HCT116 (cell line): Measurements from ENCODE around the gene TXN. TPM values are rescaled to one million over a fixed set of nuclear protein-coding genes. Genes with fewer than 3 reads are reported as not detected.
A peak's percentile ranks its signal among the peaks of the same experiment; 100 is the strongest.

Experiments
- ATAC-seq: fragments of 200-7000 bp; cut with Tn5 transposase; 2 replicates; pipeline ENCODE4 v1.9.1; 2020; ENCODE audit warnings: mild to moderate bottlenecking, moderate library complexity
- Bru-seq: library from RNA; stranded (reverse); fragments of 400-500 nt; gene quantifications from one replicate; lab custom pipeline; 2021; lab: Mats Ljungman, UMichigan
- BruChase-seq, 2 experiments: library from RNA; stranded (reverse); fragments of 400-500 nt; gene quantifications; one replicate each; lab custom pipeline; 2021; lab: Mats Ljungman, UMichigan
- BruUV-seq: library from RNA; stranded (reverse); fragments of 400-500 nt; replicated peaks from 2 replicates; lab custom pipeline; 2021; lab: Mats Ljungman, UMichigan
- CTCF ChIA-PET: fragments of 300-600 bp; sonication (Branson Sonifier 250); formaldehyde crosslinking; loops from one replicate; lab custom pipeline; 2021; ENCODE audit warnings: antibody characterized with exemption; lab: Charles Lee
- POLR2A ChIA-PET: fragments of 300-600, 350-600 bp; sonication (Branson Sonifier 250); formaldehyde crosslinking; loops from one replicate; lab custom pipeline; 2021; ENCODE audit warnings: antibody characterized with exemption; lab: Charles Lee
- RAD21 ChIA-PET, 2 experiments: fragments of 300-600 bp; sonication (Branson Sonifier 250); formaldehyde crosslinking; loops; one replicate each; lab custom pipeline; 2023; ENCODE audit warnings: low total read pairs in 2 of 2; ENCODE audit not compliant: uncharacterized antibody in 2 of 2, unreplicated experiment in 2 of 2, low non-redundant PET in 1 of 2; lab: Charles Lee
- DNase-seq: peaks from one replicate; pipeline ENCODE4 v3.0.0-alpha.2; 2010; ENCODE audit warnings: low read depth, low spot score
- H2AFZ ChIP-seq: fragments of 200-600 bp; shearing (Covaris generic), sonication (generic); 2 replicates; pipeline ENCODE4 v1.6.1; 2017; ENCODE audit warnings: low read depth, mixed run types, mixed read lengths, antibody characterized with exemption, low read length; ENCODE audit not compliant: poor library complexity, severe bottlenecking
- H3K27ac ChIP-seq: 2 replicates; pipeline ENCODE4 v1.5.1; 2012; ENCODE audit warnings: low read depth, low read length
- H3K27me3 ChIP-seq: fragments of 200-600 bp; sonication (generic); 2 replicates; pipeline ENCODE4 v1.6.1; 2016; ENCODE audit warnings: mixed run types, low read length, mixed read lengths; ENCODE audit not compliant: insufficient read depth
- H3K36me3 ChIP-seq, 2 experiments: fragments of 200-500 bp in 1 of 2; fragments of 200-600 bp in 1 of 2; sonication (Bioruptor generic) in 1 of 2; sonication (generic) in 1 of 2; 2 replicates each; pipeline versions ENCODE4 v1.5.1 to v1.6.1; 2014 to 2016; ENCODE audit warnings: low read length in 2 of 2, inconsistent platforms in 1 of 2, mixed read lengths in 1 of 2, mixed run types in 1 of 2; ENCODE audit not compliant: insufficient read depth in 2 of 2, control insufficient read depth in 1 of 2
- H3K4me1 ChIP-seq, 2 experiments: fragments of 200-600 bp in 1 of 2; sonication (generic) in 1 of 2; 2 replicates each; pipeline versions ENCODE4 v1.5.1 to v1.6.1; 2012 to 2017; ENCODE audit warnings: low read length in 2 of 2, inconsistent platforms in 1 of 2, mild to moderate bottlenecking in 1 of 2, mixed read lengths in 1 of 2, mixed run types in 1 of 2, moderate library complexity in 1 of 2; ENCODE audit not compliant: insufficient read depth in 2 of 2, control insufficient read depth in 1 of 2
- H3K4me2 ChIP-seq: fragments of 200-600 bp; sonication (generic); 2 replicates; pipeline ENCODE4 v1.6.1; 2017; ENCODE audit warnings: mixed run types, low read length, mixed read lengths
- H3K4me3 ChIP-seq, 2 experiments: fragments of 200-600 bp in 1 of 2; sonication (generic) in 1 of 2; replicated peaks in 1 of 2; 2 replicates each; pipeline ENCODE4 v1.5.1; 2011 to 2016; ENCODE audit warnings: low read length in 2 of 2, control low read depth in 1 of 2, low read depth in 1 of 2, mild to moderate bottlenecking in 1 of 2, mixed read lengths in 1 of 2, mixed run types in 1 of 2
- H3K79me2 ChIP-seq: fragments of 200-600 bp; sonication (generic); 2 replicates; pipeline ENCODE4 v1.6.1; 2017; ENCODE audit warnings: mild to moderate bottlenecking, mixed run types, low read length, moderate library complexity, mixed read lengths; ENCODE audit not compliant: insufficient read depth
- H3K9ac ChIP-seq: fragments of 200-600 bp; sonication (generic); 2 replicates; pipeline ENCODE4 v1.6.1; 2016; ENCODE audit warnings: low read length, mixed read lengths
- H3K9me2 ChIP-seq: fragments of 200-600 bp; sonication (generic), shearing (Covaris generic); 2 replicates; pipeline ENCODE4 v1.6.1; 2017; ENCODE audit warnings: mixed run types, mild to moderate bottlenecking, moderate library complexity; ENCODE audit not compliant: insufficient read depth
- H3K9me3 ChIP-seq, 2 experiments: fragments of 200-500 bp in 1 of 2; fragments of 200-600 bp in 1 of 2; sonication (Bioruptor generic) in 1 of 2; sonication (generic) in 1 of 2; 2 replicates each; pipeline ENCODE4 v1.6.1; 2014 to 2017; ENCODE audit warnings: low read length in 2 of 2, mixed read lengths in 2 of 2, inconsistent platforms in 1 of 2, low read depth in 1 of 2, mild to moderate bottlenecking in 1 of 2, mixed run types in 1 of 2, moderate library complexity in 1 of 2; ENCODE audit not compliant: control insufficient read depth in 1 of 2, insufficient read depth in 1 of 2
- H4K20me1 ChIP-seq: fragments of 200-600 bp; sonication (generic), shearing (Covaris generic); 2 replicates; pipeline ENCODE4 v1.6.1; 2017; ENCODE audit warnings: mixed run types, mild to moderate bottlenecking, moderate library complexity; ENCODE audit not compliant: insufficient read depth
- CBX3 ChIP-seq: IDR thresholded peaks from 2 replicates; pipeline ENCODE4 v1.6.1; 2012; ENCODE audit warnings: low read depth
- CEBPB ChIP-seq: IDR thresholded peaks from 2 replicates; pipeline ENCODE4 v1.6.1; 2012; ENCODE audit warnings: low read depth
- CTCF ChIP-seq, 3 experiments: fragments of 200-600 bp in 1 of 3; sonication (generic) in 1 of 3; IDR thresholded peaks in 2 of 3; conservative IDR thresholded peaks in 1 of 3; 2 replicates each; pipeline ENCODE4 v1.5.1; 2012 to 2017; ENCODE audit warnings: low read depth in 2 of 3, low read length in 2 of 3, antibody characterized with exemption in 1 of 3, borderline replicate concordance in 1 of 3, control low read depth in 1 of 3, mild to moderate bottlenecking in 1 of 3, mixed read lengths in 1 of 3, mixed run types in 1 of 3, moderate library complexity in 1 of 3; ENCODE audit not compliant: insufficient read depth in 1 of 3
- EGR1 ChIP-seq: IDR thresholded peaks from 2 replicates; pipeline ENCODE4 v1.6.1; 2012; ENCODE audit warnings: low read depth
- ELF1 ChIP-seq: IDR thresholded peaks from 2 replicates; pipeline ENCODE4 v1.6.1; 2012; ENCODE audit warnings: low read depth, borderline replicate concordance
- EZH2 ChIP-seq: fragments of 200-600 bp; sonication (generic); IDR thresholded peaks from 2 replicates; pipeline ENCODE4 v1.6.1; 2017; ENCODE audit warnings: antibody characterized with exemption, mixed run types
- EZH2phosphoT487 ChIP-seq: fragments of 200-600 bp; IDR thresholded peaks from 2 replicates; pipeline ENCODE4 v1.6.1; 2018; ENCODE audit warnings: antibody characterized with exemption, borderline replicate concordance
- FOSL1 ChIP-seq: IDR thresholded peaks from 2 replicates; pipeline ENCODE4 v1.6.1; 2012; ENCODE audit warnings: low read depth
- JUND ChIP-seq: IDR thresholded peaks from 2 replicates; pipeline ENCODE4 v1.6.1; 2012
- MAX ChIP-seq: IDR thresholded peaks from 2 replicates; pipeline ENCODE4 v1.6.1; 2012
- POLR2A ChIP-seq: IDR thresholded peaks from 2 replicates; pipeline ENCODE4 v1.7.0; 2011; ENCODE audit warnings: borderline replicate concordance; ENCODE audit not compliant: insufficient read depth, insufficient read length; ENCODE audit errors: extremely low read depth
- POLR2AphosphoS5 ChIP-seq: IDR thresholded peaks from 2 replicates; pipeline ENCODE4 v1.6.1; 2011; ENCODE audit warnings: mild to moderate bottlenecking, low read depth, low read length, moderate library complexity
- RAD21 ChIP-seq: IDR thresholded peaks from 2 replicates; pipeline ENCODE4 v1.6.1; 2012; ENCODE audit warnings: low read depth, mild to moderate bottlenecking
- REST ChIP-seq: IDR thresholded peaks from 2 replicates; pipeline ENCODE4 v1.6.1; 2012; ENCODE audit warnings: low read depth
- SIN3A ChIP-seq: IDR thresholded peaks from 2 replicates; pipeline ENCODE4 v1.6.1; 2012; ENCODE audit warnings: low read depth
- SP1 ChIP-seq: IDR thresholded peaks from 2 replicates; pipeline ENCODE4 v1.6.1; 2012; ENCODE audit warnings: low read depth
- SRF ChIP-seq: IDR thresholded peaks from 2 replicates; pipeline ENCODE4 v1.6.1; 2012; ENCODE audit warnings: low read depth
- TCF7L2 ChIP-seq: IDR thresholded peaks from 2 replicates; pipeline ENCODE4 v1.7.0; 2011; ENCODE audit warnings: borderline replicate concordance, inconsistent platforms; ENCODE audit not compliant: insufficient read depth, insufficient read length; ENCODE audit errors: extremely low read depth
- YY1 ChIP-seq: IDR thresholded peaks from 2 replicates; pipeline ENCODE4 v1.6.1; 2011; ENCODE audit warnings: low read length, low read depth, moderate library complexity, mild to moderate bottlenecking; ENCODE audit not compliant: insufficient replicate concordance; ENCODE audit errors: extremely low read depth
- ZFX ChIP-seq: fragments of 450-650 bp; IDR thresholded peaks from 2 replicates; pipeline ENCODE4 v1.6.1; 2017
- ZNF274 ChIP-seq: fragments of 200-500 bp; sonication (Bioruptor generic); IDR thresholded peaks from 2 replicates; pipeline ENCODE4 v1.6.1; 2014; ENCODE audit warnings: mild to moderate bottlenecking, low read depth, low read length, inconsistent platforms
- intact Hi-C: fragments of 100-400 bp; cut with micrococcal nuclease; formaldehyde crosslinking; loops from 2 replicates; pipeline ENCODE4 v1.10.0; 2022
- long read RNA-seq: library from polyadenylated mRNA; unstranded; transcript quantifications from one replicate; pipeline ENCODE4 v2.0.0, GENCODE V29; 2021; ENCODE audit not compliant: unreplicated experiment
- polyA plus RNA-seq: library from polyadenylated mRNA; unstranded; fragments of >200 nt; gene quantifications from 2 replicates; pipeline ENCODE4 v1.2.1, GENCODE V29; 2012; ENCODE audit warnings: missing spikeins
- total RNA-seq: library from RNA; stranded (reverse); gene quantifications from one replicate; pipeline ENCODE4 v1.2.1, GENCODE V29; 2021; ENCODE audit not compliant: unreplicated experiment

The TXN gene
- 421 TPM for total RNA-seq
- 339 and 365 TPM in 2 replicates for polyA plus RNA-seq
- Bru-seq, nascent RNA: percentile 98 among the genes with signal in this experiment
- BruChase-seq, experiment 1, labeled RNA remaining after a 6-hour chase: percentile 94 among the genes with signal in this experiment
- percentile 88 among the genes with signal in this experiment for BruChase-seq, experiment 2, labeled RNA remaining after a 2-hour chase
- long read RNA-seq, transcript TXN-202 (5 exons, 869 nt): major isoform, 338 of 357 reads
- long read RNA-seq, partial matches to known transcripts: 9 of 357 reads
- long read RNA-seq, other reads (novel, unspliced or antisense): 6 of 357 reads

GRCh38 chr9:110256380-110257096 lies at the start of gene TXN:
Gene TXN (minus strand): TSS chr9:110256507. CDS start chr9:110256435, 72 bp downstream.
- Histone ChIP-seq H2AFZ (peak within 1 kb of the TSS; percentile 31), H4K20me1 (peaks cover 37% of the 10 kb centered on the region; the same call in 1 of the 2 replicates), H3K4me1 (peaks cover 8 to 57% of the 10 kb centered on the region in 2 experiments), H3K27ac (peak within 1 kb of the TSS; percentile 74), H3K4me3 (peak within 1 kb of the TSS; percentile 76 to 86), H3K9me2 (no peaks in the 10 kb centered on the region), H3K9me3 (no peaks in the 10 kb centered on the region), H3K4me2 (peak within 1 kb of the TSS; percentile 87), H3K36me3 (no peaks in the 10 kb centered on the region; a peak in 1 of 4 replicates), H3K79me2 (peaks cover 48% of the 10 kb centered on the region), H3K9ac (peak within 1 kb of the TSS; percentile 94), H3K27me3 (no peaks in the 10 kb centered on the region)
- ChIA-PET RAD21 (no interaction called here), POLR2A (interaction anchor here (0.6 to 2.9 kb wide), 18 partner anchors 10 to 467 kb away, joined by 3 to 23 read pairs (median 4); no protein-coding TSS in a partner anchor), CTCF (interaction anchor here (1.0 to 1.4 kb wide), 2 partner anchors 171 to 367 kb away, joined by 3 to 4 read pairs; no protein-coding TSS in a partner anchor)
- DNase-seq (peak; percentile 51), ATAC-seq (peak; percentile 83)
- no TSS peak for BruUV-seq
- intact Hi-C loops: loop anchor here (5.0 kb wide), 1 partner anchor 1304 kb away; no protein-coding TSS in a partner anchor
- TF ChIP-seq JUND (no peak), MAX (peak; percentile 84), CEBPB (no peak), SIN3A (peak; percentile 65), EZH2 (no peak), RAD21 (no peak), FOSL1 (no peak), REST (no peak), POLR2AphosphoS5 (peak; percentile 95), SP1 (no peak), TCF7L2 (no peak), EGR1 (peak; percentile 96), SRF (no peak), ZFX (peak; percentile 66), ZNF274 (no peak), CTCF (IDR thresholded peaks at IDR 0.05 in 2 of 3, conservative IDR thresholded peaks at IDR 0.05 in 1 of 3; ENCODE audit: borderline replicate concordance in 1 of 3, insufficient read depth in 1 of 3, low read depth in 2 of 3, low read length in 2 of 3) (no peak), CBX3 (no peak), ELF1 (no peak), POLR2A (peak; percentile 99), YY1 (no peak), EZH2phosphoT487 (no peak)
